ENCODE data around the gene LYSMD4. TPM values are rescaled to one million over a fixed set of nuclear protein-coding genes. Genes with fewer than 3 reads are reported as not detected.

The LYSMD4 gene
- total and polyA plus RNA-seq, 2 of the 8 experiments (the other 6 are each of a cell fraction or from before 2014, with no cell fraction given) = 7.5 to 17.5 TPM

- Histone ChIP-seq H3K4me3 (ENCODE audit: extremely low read depth in 1 of 4, insufficient read depth in 2 of 4, low read depth in 3 of 4, low read length in 4 of 4) (no peak overlapping the region), H3K14ac (ENCODE audit: insufficient read length) (no peak overlapping the region), H3K56ac (replicated peaks; ENCODE audit: insufficient read length, low read depth, low read length) (no peak overlapping the region), H2AFZ (ENCODE audit: low read length) (no peak overlapping the region), H2BK15ac (ENCODE audit: low read length) (no peak overlapping the region), H3K27ac (ENCODE audit: low read depth, low read length) (no peak overlapping the region), H3K23ac (ENCODE audit: insufficient read length) (no peak overlapping the region), H3K18ac (ENCODE audit: extremely low read depth, low read length) (no peak overlapping the region), H3K4me2 (ENCODE audit: insufficient read depth in 1 of 2, low read depth in 2 of 2, low read length in 2 of 2) (no peak overlapping the region), H4K5ac (ENCODE audit: insufficient read length, low read depth, low read length) (no peak overlapping the region), H3K79me1 (ENCODE audit: low read depth, low read length) (no peaks in the 10 kb centered on the region; the same call in none of the 2 replicates), H3K4ac (replicated peaks; ENCODE audit: insufficient read length, low read depth, low read length) (no peak overlapping the region), H3K23me2 (ENCODE audit: low read depth, low read length) (no peaks in the 10 kb centered on the region), H4K8ac (ENCODE audit: extremely low read depth, insufficient read depth, low read length) (no peak overlapping the region), H3K9ac (replicated peaks in 1 of 4; ENCODE audit: extremely low read depth in 1 of 4, low read depth in 3 of 4, low read length in 3 of 4) (no peak overlapping the region), H2BK5ac (ENCODE audit: low read depth, low read length) (no peak overlapping the region), H4K20me1 (replicated peaks in 1 of 2; ENCODE audit: control insufficient read depth in 1 of 2, insufficient read depth in 2 of 2, low read length in 2 of 2) (no peaks in the 10 kb centered on the region), H2BK120ac (replicated peaks; ENCODE audit: low read depth, low read length) (no peak overlapping the region), H3K27me3 (replicated peaks in 1 of 4; ENCODE audit: control insufficient read depth in 3 of 4, extremely low read depth in 1 of 4, insufficient read depth in 3 of 4, low read length in 3 of 4) (no peaks in the 10 kb centered on the region), H2BK12ac (ENCODE audit: low read depth, low read length) (no peak overlapping the region), H3K4me1 (replicated peaks in 1 of 4; ENCODE audit: control insufficient read depth in 3 of 4, insufficient read depth in 4 of 4, low read length in 3 of 4) (peaks cover 0 to 2% (median 0%) of the 10 kb centered on the region in 4 experiments; a peak in 4 of 7 replicates), H4K91ac (replicated peaks; ENCODE audit: insufficient read length, low read length) (no peak overlapping the region), H3K9me3 (ENCODE audit: insufficient read depth in 2 of 2, low read depth in 1 of 2, low read length in 1 of 2) (no peaks in the 10 kb centered on the region), H2AK5ac (ENCODE audit: low read depth, low read length) (no peak overlapping the region), H3K79me2 (ENCODE audit: control insufficient read depth in 1 of 2, insufficient read depth in 2 of 2, low read length in 2 of 2) (no peaks in the 10 kb centered on the region), H3K36me3 (ENCODE audit: control insufficient read depth in 2 of 4, insufficient read depth in 4 of 4, low read length in 3 of 4) (peaks cover 0 to 11% (median 9%) of the 10 kb centered on the region in 4 experiments; a peak in 5 of 8 replicates), H2BK20ac (ENCODE audit: low read length) (no peak overlapping the region)
- CTCF ChIA-PET (ENCODE audit: partially characterized antibody) = interaction anchor here (1.2 to 3.1 kb wide), 9 partner anchors 9 to 437 kb away, joined by 3 to 14 read pairs (median 3); no protein-coding TSS in a partner anchor
- WGBS, 2 experiments (ENCODE audit: extremely low coverage in 1 of 2, insufficient coverage in 1 of 2, insufficient read length in 1 of 2, insufficient replicate concordance in 2 of 2, low coverage in 1 of 2, low lambda C conversion rate in 2 of 2, missing lambda C conversion rate in 1 of 2) = 90% methylated on average over 16 of the region's 16 CpGs; no CpG with 5 or more reads in 1 of the 2 experiments
- FAIRE-seq = no peak
- TF ChIP-seq RXRA (IDR thresholded peaks at IDR 0.05; ENCODE audit: insufficient read depth, low read depth, low read length) (no peak), CREB1 (IDR thresholded peaks at IDR 0.05) (no peak), MAFK (IDR thresholded peaks at IDR 0.05; ENCODE audit: low read depth, low read length) (no peak), KDM4A (IDR thresholded peaks at IDR 0.05; ENCODE audit: low read depth, low read length, severe bottlenecking) (no peak)
- DNase-seq (ENCODE audit: low read depth in 1 of 2, low spot score in 2 of 2) = no peak
- POLR2A ChIA-PET (ENCODE audit: partially characterized antibody) = no interaction called here
These were observed 23.8 kb downstream of the LYSMD4 start for GRCh38 chr15:99709243-99709986.

Data from H1 (cell line).